ENCODE results near the gene CPSF4.

The CPSF4 gene

GRCh38 chr7:99396418-99397296, 42.1 kb upstream of the CPSF4 start:
- TF ChIP-seq CREB1 (IDR thresholded peaks at IDR 0.05; ENCODE audit: low read depth) (no peak), NFIC (IDR thresholded peaks at IDR 0.05) (no peak)

GRCh38 chr7:99397297-99397983, 41.3 kb upstream of the CPSF4 start:
- TF ChIP-seq YY1 (IDR thresholded peaks at IDR 0.05; ENCODE audit: low read depth) (no peak), USF1 (IDR thresholded peaks at IDR 0.05) (no peak), CREB1 (IDR thresholded peaks at IDR 0.05; ENCODE audit: low read depth) (no peak), FOXM1 (IDR thresholded peaks at IDR 0.05; ENCODE audit: borderline replicate concordance, low read depth) (no peak), RAD21 (IDR thresholded peaks at IDR 0.05; ENCODE audit: low read depth) (no peak), REST (IDR thresholded peaks at IDR 0.05; ENCODE audit: low read depth) (no peak), MAX (IDR thresholded peaks at IDR 0.05) (no peak), ZBTB7A (IDR thresholded peaks at IDR 0.05; ENCODE audit: low read depth) (no peak), TEAD4 (IDR thresholded peaks at IDR 0.05) (no peak), EGR1 (IDR thresholded peaks at IDR 0.05) (no peak), TAF1 (IDR thresholded peaks at IDR 0.05; ENCODE audit: low read depth) (no peak), EP300 (IDR thresholded peaks at IDR 0.05; ENCODE audit: borderline replicate concordance) (no peak), TCF12 (IDR thresholded peaks at IDR 0.05; ENCODE audit: low read depth) (no peak), CEBPB (IDR thresholded peaks at IDR 0.05) (no peak), NFIC (IDR thresholded peaks at IDR 0.05) (no peak)

- TF ChIP-seq TAF1 (IDR thresholded peaks at IDR 0.05; ENCODE audit: low read depth) (no peak), RAD21 (IDR thresholded peaks at IDR 0.05; ENCODE audit: low read depth) (no peak), NFIC (IDR thresholded peaks at IDR 0.05) (no peak), YY1 (IDR thresholded peaks at IDR 0.05; ENCODE audit: low read depth) (no peak), CREB1 (IDR thresholded peaks at IDR 0.05; ENCODE audit: low read depth) (no peak), USF1 (IDR thresholded peaks at IDR 0.05) (no peak), ZBTB7A (IDR thresholded peaks at IDR 0.05; ENCODE audit: low read depth) (no peak), EP300 (IDR thresholded peaks at IDR 0.05; ENCODE audit: borderline replicate concordance) (no peak), EGR1 (IDR thresholded peaks at IDR 0.05) (no peak), MAX (IDR thresholded peaks at IDR 0.05) (no peak), REST (IDR thresholded peaks at IDR 0.05; ENCODE audit: low read depth) (no peak), CEBPB (IDR thresholded peaks at IDR 0.05) (no peak), TCF12 (IDR thresholded peaks at IDR 0.05; ENCODE audit: low read depth) (no peak), FOXM1 (IDR thresholded peaks at IDR 0.05; ENCODE audit: borderline replicate concordance, low read depth) (no peak), TEAD4 (IDR thresholded peaks at IDR 0.05) (no peak)
Measured at GRCh38 chr7:99398891-99399445, 39.8 kb upstream of the CPSF4 start.

GRCh38 chr7:99399597-99399996, 39.1 kb upstream of the CPSF4 start:
- no peak for TF ChIP-seq EP300 (IDR thresholded peaks at IDR 0.05; ENCODE audit: borderline replicate concordance)
- no peak for TF ChIP-seq ZBTB7A (IDR thresholded peaks at IDR 0.05; ENCODE audit: low read depth)
- no peak for TF ChIP-seq EGR1 (IDR thresholded peaks at IDR 0.05)
- no peak for TF ChIP-seq CREB1 (IDR thresholded peaks at IDR 0.05; ENCODE audit: low read depth)
- TF ChIP-seq USF1 (IDR thresholded peaks at IDR 0.05): no peak
- no peak for TF ChIP-seq MAX (IDR thresholded peaks at IDR 0.05)
- no peak for TF ChIP-seq CEBPB (IDR thresholded peaks at IDR 0.05)
- TF ChIP-seq YY1 (IDR thresholded peaks at IDR 0.05; ENCODE audit: low read depth): no peak
- TF ChIP-seq RAD21 (IDR thresholded peaks at IDR 0.05; ENCODE audit: low read depth): no peak
- TF ChIP-seq TAF1 (IDR thresholded peaks at IDR 0.05; ENCODE audit: low read depth): no peak
- no peak for TF ChIP-seq FOXM1 (IDR thresholded peaks at IDR 0.05; ENCODE audit: borderline replicate concordance, low read depth)
- no peak for TF ChIP-seq TEAD4 (IDR thresholded peaks at IDR 0.05)
- no peak for TF ChIP-seq REST (IDR thresholded peaks at IDR 0.05; ENCODE audit: low read depth)
- TF ChIP-seq NFIC (IDR thresholded peaks at IDR 0.05): no peak
- no peak for TF ChIP-seq TCF12 (IDR thresholded peaks at IDR 0.05; ENCODE audit: low read depth)
